Mesodermal cell (in vitro differentiated cells): ENCODE results near the gene AP3B1. TPM values are rescaled to one million over a fixed set of nuclear protein-coding genes. Genes with fewer than 3 reads are reported as not detected.
A peak's percentile ranks its signal among the peaks of the same experiment; 100 is the strongest.

ENCODE experiments used
- H3K27ac ChIP-seq: 2 replicates; pipeline ENCODE4 v1.7.0; 2013; ENCODE audit warnings: mild to moderate bottlenecking, low read depth, low read length, moderate library complexity; ENCODE audit not compliant: severe bottlenecking
- H3K36me3 ChIP-seq: 2 replicates; pipeline ENCODE4 v1.7.1; 2013; ENCODE audit warnings: mild to moderate bottlenecking, low read length, moderate library complexity; ENCODE audit not compliant: control insufficient read depth, insufficient read depth
- H3K4me1 ChIP-seq: one replicate; pipeline ENCODE4 v1.7.1; 2013; ENCODE audit warnings: mild to moderate bottlenecking, low read length; ENCODE audit not compliant: insufficient read depth, control insufficient read depth, poor library complexity, severe bottlenecking
- H3K4me3 ChIP-seq: 2 replicates; pipeline ENCODE4 v1.7.0; 2013; ENCODE audit warnings: low read length, control low read depth, mild to moderate bottlenecking; ENCODE audit not compliant: insufficient read depth, poor library complexity, severe bottlenecking; ENCODE audit errors: extremely low read depth
- H3K9me3 ChIP-seq: 2 replicates; pipeline ENCODE4 v1.7.1; 2013; ENCODE audit warnings: mild to moderate bottlenecking, low read length, moderate library complexity; ENCODE audit not compliant: control insufficient read depth
- WGBS, 2 experiments: methylation state at CpG; one replicate each; pipeline ENCODE4 v1.1.5; 2013; ENCODE audit warnings: missing lambda C conversion rate in 2 of 2; ENCODE audit not compliant: insufficient coverage in 2 of 2; 5-methylcytosine and 5-hydroxymethylcytosine counted together
- polyA plus RNA-seq, 2 experiments: library from polyadenylated mRNA; stranded (reverse); fragments of 50-300 nt; gene quantifications; one replicate each; pipeline ENCODE4 v1.2.3, GENCODE V29; 2013

The AP3B1 gene
- 68.0 TPM for polyA plus RNA-seq (2013, experiment 1 of 2)
- 75.7 TPM for polyA plus RNA-seq (2013, experiment 2 of 2)

- Histone ChIP-seq H3K36me3 (no peaks in the 10 kb centered on the region), H3K9me3 (no peaks in the 10 kb centered on the region), H3K4me3 (peak within 1 kb of the TSS; percentile 73), H3K4me1 (peaks cover 2% of the 10 kb centered on the region), H3K27ac (peak within 1 kb of the TSS; percentile 91)
- 0% methylated on average over 41 to 48 of the region's 53 CpGs for WGBS, 2 experiments
Measured at GRCh38 chr5:78294248-78295034, at the start of gene AP3B1. TSS of gene AP3B1 (minus strand) at chr5:78294698. CDS start at chr5:78294579, 119 bp downstream.

DNA sequence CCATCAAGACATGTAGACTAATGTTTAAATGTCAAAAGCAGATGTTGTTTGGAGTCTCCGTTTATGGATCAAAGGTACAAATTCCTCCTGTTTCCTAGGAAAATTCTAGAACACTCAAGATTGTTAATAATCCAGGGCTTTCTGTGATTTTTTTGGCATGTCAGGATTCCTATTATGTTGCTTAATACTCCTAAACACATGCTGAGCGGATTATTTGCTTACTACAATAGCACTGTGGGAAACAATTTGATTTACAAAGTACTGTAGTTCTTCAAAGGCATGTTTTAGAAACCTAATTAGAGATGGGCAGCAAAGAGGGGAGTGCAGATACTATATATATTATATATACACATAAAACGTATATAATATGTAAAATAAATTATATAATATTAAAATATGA is 46.9 kb upstream of the AP3B1 start:
- Histone ChIP-seq H3K36me3 (no peaks in the 10 kb centered on the region), H3K27ac (no peak overlapping the region), H3K4me3 (no peak overlapping the region), H3K9me3 (peaks cover 5% of the 10 kb centered on the region), H3K4me1 (peaks cover 7% of the 10 kb centered on the region)
- WGBS, 2 experiments = no CpG with 5 or more reads among the region's 3 CpGs

DNA sequence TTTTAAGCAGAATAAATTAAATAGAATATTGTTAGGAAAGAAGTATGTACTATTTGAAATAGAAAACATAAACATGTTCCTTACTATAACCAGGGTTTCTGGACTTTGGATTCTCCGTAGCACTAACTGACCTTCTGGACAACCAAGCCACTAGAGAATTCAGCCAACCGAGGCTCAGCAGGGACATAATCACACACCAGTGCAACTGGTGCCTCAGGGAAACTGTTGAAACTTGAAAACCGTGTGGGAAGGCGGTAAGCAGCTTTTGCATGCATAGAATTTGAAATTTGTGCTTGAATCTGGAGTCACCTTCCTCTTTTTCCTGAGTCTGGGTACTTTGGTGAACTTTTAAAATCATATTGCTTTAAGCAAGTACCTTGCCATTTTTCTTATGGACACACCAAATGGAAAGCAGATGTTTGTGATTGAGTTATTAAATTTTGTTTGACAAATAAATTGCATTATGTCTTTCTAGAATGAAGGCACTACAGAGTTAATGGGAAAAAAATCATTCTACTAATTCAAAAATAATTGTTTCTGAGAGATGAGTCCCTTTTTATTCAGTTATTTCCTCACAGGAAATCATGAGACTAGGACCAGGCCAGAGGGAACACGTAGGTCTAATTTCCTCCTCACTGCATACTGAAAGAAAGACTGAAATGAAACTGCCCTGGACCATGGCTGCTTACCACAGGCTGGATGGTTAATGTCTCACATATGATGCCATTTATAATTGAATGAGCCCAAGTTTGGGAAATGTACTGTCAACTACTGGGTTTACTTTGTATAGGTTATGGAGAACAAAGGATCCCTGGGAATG is 45.3 kb upstream of the AP3B1 start:
- 88 to 100% methylated on average over 3 to 4 of the region's 5 CpGs for WGBS, 2 experiments
- Histone ChIP-seq H3K4me1 (no peaks in the 10 kb centered on the region), H3K4me3 (no peak overlapping the region), H3K27ac (no peak overlapping the region), H3K36me3 (no peaks in the 10 kb centered on the region), H3K9me3 (peaks cover 5% of the 10 kb centered on the region)

GRCh38 chr5:78336698-78337097 is 42.2 kb upstream of the AP3B1 start:
- 71 to 100% methylated on average over 1 of the region's 2 CpGs for WGBS, 2 experiments

GRCh38 chr5:78335976-78336375 is 41.5 kb upstream of the AP3B1 start:
- Histone ChIP-seq H3K9me3 (peaks cover 5% of the 10 kb centered on the region), H3K4me3 (no peak overlapping the region), H3K4me1 (no peaks in the 10 kb centered on the region), H3K36me3 (no peaks in the 10 kb centered on the region), H3K27ac (no peak overlapping the region)
- WGBS, 2 experiments = 91 to 100% methylated on average over 1 to 2 of the region's 2 CpGs

More at GRCh38 chr5:78336698-78337097, 42.2 kb upstream of the AP3B1 start:
- H3K36me3 ChIP-seq = no peaks in the 10 kb centered on the region
- no peak overlapping the region for H3K4me3 ChIP-seq
- no peak overlapping the region for H3K27ac ChIP-seq
- H3K4me1 ChIP-seq = no peaks in the 10 kb centered on the region
- peaks cover 5% of the 10 kb centered on the region for H3K9me3 ChIP-seq

DNA sequence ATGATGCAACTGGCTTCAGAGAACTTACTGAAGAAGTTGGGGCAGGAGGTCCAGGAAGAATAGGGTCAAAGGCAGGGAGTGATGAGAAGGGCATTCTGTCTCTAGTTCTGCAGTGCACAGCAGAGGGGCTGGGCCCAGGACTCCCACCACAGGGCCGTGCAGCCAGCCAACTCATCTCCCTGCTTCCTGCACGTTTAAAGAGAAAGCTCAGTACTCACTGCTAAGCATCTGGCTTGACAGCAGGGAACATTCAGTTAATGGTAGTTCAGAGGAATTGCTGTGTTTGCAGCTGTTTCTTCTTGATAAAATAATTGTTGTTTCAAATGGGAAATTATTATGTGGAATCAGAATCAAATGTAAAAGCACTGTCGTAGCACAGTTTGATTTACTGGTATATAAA is 40.3 kb upstream of the AP3B1 start:
- WGBS, 2 experiments = 75 to 77% methylated on average over 1 to 2 of the region's 3 CpGs

GRCh38 chr5:78331523-78332080 is 37.1 kb upstream of the AP3B1 start:
- Histone ChIP-seq H3K4me3 (no peak overlapping the region), H3K36me3 (no peaks in the 10 kb centered on the region), H3K9me3 (no peaks in the 10 kb centered on the region), H3K27ac (no peak overlapping the region), H3K4me1 (no peaks in the 10 kb centered on the region)

More for the DNA sequence above, 40.3 kb upstream of the AP3B1 start:
- no peaks in the 10 kb centered on the region for H3K4me1 ChIP-seq
- H3K36me3 ChIP-seq = no peaks in the 10 kb centered on the region
- no peak overlapping the region for H3K27ac ChIP-seq
- H3K4me3 ChIP-seq = no peak overlapping the region
- H3K9me3 ChIP-seq = peaks cover 5% of the 10 kb centered on the region

DNA sequence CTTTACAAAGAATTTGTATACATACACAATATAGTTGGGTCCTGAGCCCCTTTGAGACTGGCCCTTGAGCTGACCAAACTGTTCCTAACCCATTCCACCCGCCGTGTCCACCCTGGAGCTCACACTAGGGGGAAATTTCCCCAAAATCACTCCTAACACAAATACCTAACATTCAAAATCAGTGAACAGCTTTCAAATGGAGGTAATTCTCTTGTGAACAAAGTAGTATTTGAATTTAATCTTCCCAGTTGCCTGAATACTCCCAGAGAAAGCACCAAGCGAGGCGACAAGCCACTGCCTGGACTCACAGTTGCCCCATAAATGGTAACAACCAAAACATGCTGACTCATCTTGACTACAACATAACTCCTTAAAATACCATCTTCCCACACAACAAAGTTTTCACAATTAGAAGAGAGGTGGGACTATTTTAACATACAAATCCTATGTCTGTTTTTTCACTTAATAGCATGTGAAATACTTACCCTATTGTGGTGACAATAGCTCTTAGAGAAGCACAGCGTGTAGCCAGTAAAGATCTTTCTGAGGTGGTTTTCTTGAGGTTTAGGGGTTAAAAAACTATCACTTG is 34.2 kb upstream of the AP3B1 start:
- Histone ChIP-seq H3K4me1 (no peaks in the 10 kb centered on the region), H3K9me3 (no peaks in the 10 kb centered on the region), H3K27ac (no peak overlapping the region), H3K36me3 (no peaks in the 10 kb centered on the region), H3K4me3 (no peak overlapping the region)
- WGBS, 2 experiments = no CpG with 5 or more reads among the region's 5 CpGs

DNA sequence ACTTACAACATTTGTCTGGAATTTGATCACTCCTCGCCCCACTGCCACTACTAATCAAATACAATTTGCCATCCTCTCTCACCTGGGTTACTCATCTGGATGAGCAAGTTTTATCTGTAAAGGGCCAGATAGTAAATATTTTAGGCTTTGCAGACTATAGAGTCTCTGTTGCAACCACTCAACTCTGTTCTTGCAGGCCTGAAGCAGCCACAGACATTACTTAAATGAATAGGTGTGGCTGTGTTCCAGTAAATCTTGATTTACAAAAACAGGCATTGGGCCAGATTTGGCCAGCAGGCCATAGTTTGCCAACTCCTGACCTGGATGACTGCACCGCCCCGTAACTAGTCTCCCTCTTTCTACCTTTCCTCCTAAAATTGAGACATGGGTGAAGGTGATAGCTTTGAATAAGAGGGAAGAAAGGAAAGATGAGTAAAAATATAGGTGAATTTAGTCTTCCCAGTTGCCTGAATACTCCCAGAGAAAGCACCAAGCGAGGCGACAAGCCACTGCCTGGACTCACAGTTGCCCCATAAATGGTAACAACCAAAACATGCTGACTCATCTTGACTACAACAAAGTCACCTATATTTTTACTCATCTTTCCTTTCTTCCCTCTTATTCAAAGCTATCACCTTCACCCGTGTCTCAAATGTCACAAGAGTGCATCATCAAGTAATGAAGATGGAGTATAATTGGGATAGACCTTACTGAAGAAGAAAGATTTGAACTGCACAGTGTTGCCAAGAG is 33.4 kb upstream of the AP3B1 start:
- H3K36me3 ChIP-seq = no peaks in the 10 kb centered on the region
- no peak overlapping the region for H3K4me3 ChIP-seq
- no peaks in the 10 kb centered on the region for H3K4me1 ChIP-seq
- no CpG with 5 or more reads among the region's 6 CpGs for WGBS, 2 experiments
- no peaks in the 10 kb centered on the region for H3K9me3 ChIP-seq
- H3K27ac ChIP-seq = no peak overlapping the region

GRCh38 chr5:78326930-78327329 is 32.4 kb upstream of the AP3B1 start:
- H3K27ac ChIP-seq = no peak overlapping the region
- no peak overlapping the region for H3K4me3 ChIP-seq
- H3K36me3 ChIP-seq = no peaks in the 10 kb centered on the region
- WGBS, 2 experiments = 87 to 93% methylated on average over 3 of the region's 3 CpGs
- H3K9me3 ChIP-seq = no peaks in the 10 kb centered on the region
- no peaks in the 10 kb centered on the region for H3K4me1 ChIP-seq
